HUDEP-2 (cell line): ENCODE data around the gene CAPN13.

Experiments
- DNase-seq, 76 experiments: peaks; one replicate each; lab custom pipeline; 2025; ENCODE audit not compliant: unreplicated experiment in 76 of 76; lab: John Stamatoyannopoulos, UW

CAPN13 gene

GRCh38 chr2:30684516-30684915 is 122.7 kb downstream of the CAPN13 start:
- DNase-seq, result no peak

DNA sequence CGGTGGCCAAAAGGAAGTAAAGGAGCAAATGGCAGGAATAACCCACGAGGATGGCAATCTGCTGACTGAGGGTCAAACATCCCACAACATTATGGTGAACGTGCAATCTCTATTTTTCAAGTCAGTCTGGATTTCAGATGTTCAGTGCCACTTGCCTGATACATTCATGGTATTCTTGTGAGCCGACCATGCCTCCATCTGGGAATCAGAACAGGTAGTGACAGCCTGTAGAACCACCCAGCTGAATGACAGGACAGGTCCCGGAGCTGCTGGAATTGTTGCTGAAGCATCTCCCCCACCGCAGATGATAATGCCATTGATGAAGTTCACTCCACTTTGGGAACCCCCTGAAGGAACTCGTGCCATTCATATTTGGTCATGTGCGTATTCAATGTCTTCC is 123.2 kb downstream of the CAPN13 start:
- no peak for DNase-seq

- no peak for DNase-seq
Measured at GRCh38 chr2:30683236-30683956, 123.8 kb downstream of the CAPN13 start.

- no peak for DNase-seq
Measured at GRCh38 chr2:30681022-30681421, 126.2 kb downstream of the CAPN13 start.

- DNase-seq, result no peak
Measured at GRCh38 chr2:30680121-30680520, 127.1 kb downstream of the CAPN13 start.

GRCh38 chr2:30679426-30680088 is 127.7 kb downstream of the CAPN13 start:
- no peak for DNase-seq

- DNase-seq, result no peak
Measured at GRCh38 chr2:30678410-30679137, 128.7 kb downstream of the CAPN13 start.

DNA sequence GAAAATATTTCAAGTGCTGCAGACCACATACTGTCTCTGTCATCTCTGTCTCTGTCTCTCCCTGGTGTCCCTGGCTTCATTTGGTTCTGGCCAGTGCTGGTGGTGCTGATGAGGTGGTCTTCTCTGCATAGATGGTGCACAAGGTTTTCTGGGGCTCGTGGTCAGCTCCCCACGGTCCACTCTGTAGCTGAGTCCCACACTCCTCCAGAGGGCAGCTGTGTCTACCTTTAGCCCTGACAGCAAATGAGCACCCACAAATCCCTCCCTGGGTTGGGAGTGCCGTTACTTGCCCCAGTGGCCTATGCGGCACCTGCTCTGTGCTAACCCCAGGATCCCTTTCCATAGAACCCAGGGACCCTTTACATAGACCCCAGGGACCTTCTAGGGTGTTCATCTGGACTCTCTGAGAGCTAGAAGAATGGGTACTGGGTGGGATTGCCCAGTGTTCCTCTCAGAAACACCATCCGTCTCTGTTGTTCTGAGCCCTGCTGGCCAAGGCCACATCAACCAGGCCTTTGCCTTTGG is 129.3 kb downstream of the CAPN13 start:
- no peak for DNase-seq

GRCh38 chr2:30677231-30677630 is 130.0 kb downstream of the CAPN13 start:
- DNase-seq, result no peak

- DNase-seq, result no peak
Measured at GRCh38 chr2:30675758-30676157, 131.5 kb downstream of the CAPN13 start.

DNA sequence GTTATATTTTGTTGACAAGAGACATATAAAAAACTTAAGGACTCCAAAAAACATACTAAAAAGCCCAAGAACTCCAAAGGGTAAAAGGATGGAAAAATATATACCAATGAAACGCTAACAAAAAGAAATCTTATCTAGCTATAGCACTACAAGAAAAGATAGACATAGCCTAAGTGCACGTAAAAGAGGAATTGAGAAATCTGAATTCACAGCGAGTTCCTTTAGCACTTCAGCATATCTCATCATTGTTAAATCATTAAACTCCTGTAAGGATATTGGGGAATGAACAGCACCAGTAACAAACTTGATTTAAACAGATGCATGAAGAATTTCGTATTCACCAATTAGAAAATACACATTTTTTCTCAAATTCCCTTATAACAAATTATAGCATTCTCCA is 134.1 kb downstream of the CAPN13 start:
- no peak for DNase-seq
